ENCODE measurements around the gene COASY. TPM values are rescaled to one million over a fixed set of nuclear protein-coding genes. Genes with fewer than 3 reads are reported as not detected.

Gene COASY
- total and polyA plus RNA-seq, 2 experiments from 2014 or later, result 60.1 to 72.1 TPM

DNA sequence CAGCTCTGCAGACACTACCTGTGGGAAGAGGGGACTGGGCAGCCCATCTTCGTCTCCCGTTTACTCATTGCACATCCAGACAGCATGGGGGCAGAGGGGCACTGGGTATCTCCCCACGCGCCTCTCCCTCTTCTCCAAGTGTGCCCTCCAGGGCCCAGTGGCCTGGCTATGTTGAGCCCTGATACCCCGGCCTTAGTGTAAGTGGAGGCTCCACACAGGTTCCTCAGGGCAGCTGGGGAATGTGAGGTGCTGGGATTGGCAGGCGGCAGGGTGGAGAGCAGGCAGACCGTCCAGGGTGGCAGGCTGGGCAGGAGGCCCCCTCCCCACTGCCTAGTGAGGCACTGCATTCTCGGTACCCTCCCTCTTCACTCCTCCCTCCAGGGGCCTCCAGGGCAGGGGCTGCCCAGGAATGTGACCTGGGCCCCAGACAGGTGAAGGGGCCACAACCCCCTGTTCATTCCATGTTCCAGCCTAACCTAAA lies 39.1 kb upstream of the COASY start:
- no peak overlapping the region for H3K27ac ChIP-seq (ENCODE audit: low read depth)
- H3K4me1 Mint-ChIP-seq, result peaks cover 40% of the 10 kb centered on the region
- H3K9me2 ChIP-seq (ENCODE audit: insufficient read depth), result no peaks in the 10 kb centered on the region
- H3K36me3 Mint-ChIP-seq (ENCODE audit: low read depth), result peaks cover 22% of the 10 kb centered on the region
- H3K27ac Mint-ChIP-seq, result no peak overlapping the region
- ATAC-seq, result no peak
- peaks cover 23% of the 10 kb centered on the region for H3K4me1 ChIP-seq (ENCODE audit: insufficient read depth)
- TF ChIP-seq CREB1 (CRISPR knock-in tag; IDR thresholded peaks at IDR 0.05; ENCODE audit: low read depth) (no peak), REST (IDR thresholded peaks at IDR 0.05; ENCODE audit: unreplicated experiment) (no peak), ETS1 (IDR thresholded peaks at IDR 0.05) (no peak), EZH2 (IDR thresholded peaks at IDR 0.05; ENCODE audit: low read depth, unreplicated experiment) (no peak), NANOG (IDR thresholded peaks at IDR 0.05; ENCODE audit: borderline replicate concordance) (no peak), ZNF331 (CRISPR knock-in tag; IDR thresholded peaks at IDR 0.05; ENCODE audit: low read depth) (no peak), POLR2AphosphoS5 (IDR thresholded peaks at IDR 0.05; ENCODE audit: low read depth) (no peak), STAT1 (IDR thresholded peaks at IDR 0.05; ENCODE audit: unreplicated experiment) (no peak)
- H3K4me2 ChIP-seq, result no peak overlapping the region
- no peaks in the 10 kb centered on the region for H3K9me3 Mint-ChIP-seq
- no peaks in the 10 kb centered on the region for H3K27me3 ChIP-seq (ENCODE audit: insufficient read depth)
- H3F3A ChIP-seq (replicated peaks; ENCODE audit: low read depth), result peaks cover 15% of the 10 kb centered on the region
- no peak overlapping the region for H2AFZ ChIP-seq
- no peaks in the 10 kb centered on the region for H3K36me3 ChIP-seq (ENCODE audit: insufficient read depth)
- no peak overlapping the region for H3K4me3 ChIP-seq
- H3K79me2 ChIP-seq (replicated peaks; ENCODE audit: insufficient read depth), result no peaks in the 10 kb centered on the region
- no peak for DNase-seq (ENCODE audit: low spot score)
- H3K27me3 Mint-ChIP-seq (ENCODE audit: insufficient read depth, low read depth, poor library complexity), result peaks cover 28% of the 10 kb centered on the region
- no peak overlapping the region; the same call in 2 of the 3 replicates for H3K4me3 Mint-ChIP-seq
- H4K20me1 ChIP-seq (replicated peaks; ENCODE audit: insufficient read depth), result peaks cover 12% of the 10 kb centered on the region

GRCh38 chr17:42525221-42525620 lies 36.7 kb upstream of the COASY start:
- Mint-ChIP-seq H3K9me3 (no peaks in the 10 kb centered on the region; the same call in 2 of the 3 replicates), H3K27ac (no peak overlapping the region), H3K4me1 (peaks cover 18% of the 10 kb centered on the region), H3K27me3 (ENCODE audit: insufficient read depth, low read depth, poor library complexity) (peaks cover 15% of the 10 kb centered on the region), H3K36me3 (ENCODE audit: low read depth) (peaks cover 19% of the 10 kb centered on the region), H3K4me3 (no peak overlapping the region)
- peaks cover 6% of the 10 kb centered on the region for H3K4me1 ChIP-seq (ENCODE audit: insufficient read depth)
- no peak for DNase-seq (ENCODE audit: low spot score)
- H3K4me2 ChIP-seq, result no peak overlapping the region
- no peaks in the 10 kb centered on the region for H3K79me2 ChIP-seq (replicated peaks; ENCODE audit: insufficient read depth)
- H3K9me2 ChIP-seq (ENCODE audit: insufficient read depth), result no peaks in the 10 kb centered on the region
- no peaks in the 10 kb centered on the region for H3K27me3 ChIP-seq (ENCODE audit: insufficient read depth)
- H4K20me1 ChIP-seq (replicated peaks; ENCODE audit: insufficient read depth), result no peaks in the 10 kb centered on the region; the same call in 1 of the 2 replicates
- peaks cover 10% of the 10 kb centered on the region for H3F3A ChIP-seq (replicated peaks; ENCODE audit: low read depth)
- H2AFZ ChIP-seq, result no peak overlapping the region
- H3K4me3 ChIP-seq, result no peak overlapping the region
- ATAC-seq, result no peak
- no peak overlapping the region for H3K27ac ChIP-seq (ENCODE audit: low read depth)
- no peaks in the 10 kb centered on the region for H3K36me3 ChIP-seq (ENCODE audit: insufficient read depth)
- TF ChIP-seq ZNF331 (CRISPR knock-in tag; IDR thresholded peaks at IDR 0.05; ENCODE audit: low read depth) (no peak), ZNF114 (CRISPR knock-in tag; IDR thresholded peaks at IDR 0.05) (no peak), ZNF462 (CRISPR knock-in tag; IDR thresholded peaks at IDR 0.05) (no peak), JUNB (IDR thresholded peaks at IDR 0.05; ENCODE audit: unreplicated experiment) (no peak), STAT1 (IDR thresholded peaks at IDR 0.05; ENCODE audit: unreplicated experiment) (no peak)

Data from GM23338 (cell line).